ENCODE data around the gene ZNF783.
"Not testable (repeated sequence)": the region's sequence is repeated elsewhere in the genome, so short reads cannot be mapped to it uniquely, and the experiment has no call there.

Gene ZNF783

GRCh38 chr7:149300620-149301285, 38.8 kb downstream of the ZNF783 start:
- no peak for DNase-seq (ENCODE audit: low spot score)

- DNase-seq (ENCODE audit: low spot score): no peak
Measured at GRCh38 chr7:149302222-149302621, 40.2 kb downstream of the ZNF783 start.

- DNase-seq (ENCODE audit: low spot score): no peak
Measured at GRCh38 chr7:149302865-149303264, 40.9 kb downstream of the ZNF783 start.

- DNase-seq (ENCODE audit: low spot score): no peak
Measured at GRCh38 chr7:149304006-149304405, 42.0 kb downstream of the ZNF783 start.

- no peak for DNase-seq (ENCODE audit: low spot score)
Measured at GRCh38 chr7:149306854-149307253, 44.9 kb downstream of the ZNF783 start.

GRCh38 chr7:149307775-149308501, 45.9 kb downstream of the ZNF783 start:
- DNase-seq (ENCODE audit: low spot score): no peak

GRCh38 chr7:149310113-149310836, 48.3 kb downstream of the ZNF783 start:
- DNase-seq (ENCODE audit: low spot score): no peak

GRCh38 chr7:149310990-149311573, 49.1 kb downstream of the ZNF783 start:
- DNase-seq (ENCODE audit: low spot score): no peak

GRCh38 chr7:149313981-149314380, 52.0 kb downstream of the ZNF783 start:
- no peak for DNase-seq (ENCODE audit: low spot score)

GRCh38 chr7:149316606-149317005, 54.6 kb downstream of the ZNF783 start:
- DNase-seq (ENCODE audit: low spot score): no peak

- no peak for DNase-seq (ENCODE audit: low spot score)
Measured at GRCh38 chr7:149317496-149317895, 55.5 kb downstream of the ZNF783 start.

GRCh38 chr7:149317986-149318672, 56.1 kb downstream of the ZNF783 start:
- DNase-seq (ENCODE audit: low spot score): no peak

- DNase-seq (ENCODE audit: low spot score): no peak
Measured at GRCh38 chr7:149319376-149319775, 57.4 kb downstream of the ZNF783 start.

GRCh38 chr7:149320313-149321124, 58.5 kb downstream of the ZNF783 start:
- DNase-seq (ENCODE audit: low spot score): no peak

- DNase-seq (ENCODE audit: low spot score): not testable (repeated sequence)
Measured at GRCh38 chr7:149321125-149321905, 59.3 kb downstream of the ZNF783 start.

- DNase-seq (ENCODE audit: low spot score): no peak
Measured at GRCh38 chr7:149321978-149322541, 60.1 kb downstream of the ZNF783 start.

GRCh38 chr7:149322737-149323136, 60.7 kb downstream of the ZNF783 start:
- DNase-seq (ENCODE audit: low spot score): no peak

GRCh38 chr7:149325248-149325647, 63.3 kb downstream of the ZNF783 start:
- no peak for DNase-seq (ENCODE audit: low spot score)

GRCh38 chr7:149329265-149329664, 67.3 kb downstream of the ZNF783 start:
- DNase-seq (ENCODE audit: low spot score): no peak

GRCh38 chr7:149329766-149330334, 67.9 kb downstream of the ZNF783 start:
- DNase-seq (ENCODE audit: low spot score): no peak
